Right lung (tissue), 10 donors: ENCODE results near the gene TIMM10B. TPM values are rescaled to one million over a fixed set of nuclear protein-coding genes. Genes with fewer than 3 reads are reported as not detected.

ENCODE experiments used
- DNase-seq, 2 donors: peaks; one replicate each; pipeline ENCODE4 v3.0.0-alpha.2; 2013
- long read RNA-seq, 8 donors: transcript quantifications; one replicate each; lab custom pipeline, GENCODE V29; 2026
- polyA plus RNA-seq, 5 donors: library from polyadenylated mRNA; unstranded; fragments of 120-200 nt; gene quantifications; one replicate each; pipeline versions ENCODE4 v1.2.1 to v1.2.3, GENCODE V29; 2013; ENCODE audit warnings: inconsistent platforms in 1 of 5, low replicate concordance in 1 of 5; ENCODE audit not compliant: insufficient read length in 5 of 5, insufficient read depth in 1 of 5

Gene TIMM10B
- 10 to 100 TPM; 27.2 to 33.0 (median 29.8) TPM for polyA plus RNA-seq
- long read RNA-seq, donor 1, transcript TIMM10B-201 (3 exons, 2,840 nt) = major isoform, 19 of 22 reads
- long read RNA-seq, donor 1, partial matches to known transcripts = 0 of 22 reads
- long read RNA-seq, donor 1, other reads (novel, unspliced or antisense) = 0 of 22 reads
- long read RNA-seq, donor 2, transcript TIMM10B-201 (3 exons, 2,840 nt) = major isoform, 6 of 33 reads
- long read RNA-seq, donor 2, partial matches to known transcripts = 27 of 33 reads
- long read RNA-seq, donor 2, other reads (novel, unspliced or antisense) = 0 of 33 reads
- long read RNA-seq, donor 3, transcript TIMM10B-201 (3 exons, 2,840 nt) = major isoform, 16 of 18 reads
- long read RNA-seq, donor 3, partial matches to known transcripts = 0 of 18 reads
- long read RNA-seq, donor 3, other reads (novel, unspliced or antisense) = 0 of 18 reads
- long read RNA-seq, donor 4, transcript TIMM10B-201 (3 exons, 2,840 nt) = major isoform, 13 of 14 reads
- long read RNA-seq, donor 4, partial matches to known transcripts = 0 of 14 reads
- long read RNA-seq, donor 4, other reads (novel, unspliced or antisense) = 0 of 14 reads
- long read RNA-seq, donor 5, transcript TIMM10B-201 (3 exons, 2,840 nt) = major isoform, 25 of 26 reads
- long read RNA-seq, donor 5, partial matches to known transcripts = 0 of 26 reads
- long read RNA-seq, donor 5, other reads (novel, unspliced or antisense) = 0 of 26 reads
- long read RNA-seq, donor 6, transcript TIMM10B-201 (3 exons, 2,840 nt) = major isoform, 29 of 34 reads
- long read RNA-seq, donor 6, partial matches to known transcripts = 0 of 34 reads
- long read RNA-seq, donor 6, other reads (novel, unspliced or antisense) = 0 of 34 reads
- long read RNA-seq, donor 7, transcript TIMM10B-201 (3 exons, 2,840 nt) = major isoform, 17 of 21 reads
- long read RNA-seq, donor 7, partial matches to known transcripts = 0 of 21 reads
- long read RNA-seq, donor 7, other reads (novel, unspliced or antisense) = 0 of 21 reads
- long read RNA-seq, donor 8, transcript TIMM10B-201 (3 exons, 2,840 nt) = major isoform, 6 of 7 reads
- long read RNA-seq, donor 8, partial matches to known transcripts = 0 of 7 reads
- long read RNA-seq, donor 8, other reads (novel, unspliced or antisense) = 0 of 7 reads

- peak; percentile 97 to 98 for DNase-seq
These were observed at the start of gene TIMM10B, which contains the start of gene ARFIP2 for GRCh38 chr11:6481012-6481923. TSS of gene TIMM10B (plus strand) at chr11:6481501. CDS start at chr11:6481517, 16 bp downstream. TSS of gene ARFIP2 (minus strand) at chr11:6481331. CDS start at chr11:6480421, 910 bp downstream.

DNA sequence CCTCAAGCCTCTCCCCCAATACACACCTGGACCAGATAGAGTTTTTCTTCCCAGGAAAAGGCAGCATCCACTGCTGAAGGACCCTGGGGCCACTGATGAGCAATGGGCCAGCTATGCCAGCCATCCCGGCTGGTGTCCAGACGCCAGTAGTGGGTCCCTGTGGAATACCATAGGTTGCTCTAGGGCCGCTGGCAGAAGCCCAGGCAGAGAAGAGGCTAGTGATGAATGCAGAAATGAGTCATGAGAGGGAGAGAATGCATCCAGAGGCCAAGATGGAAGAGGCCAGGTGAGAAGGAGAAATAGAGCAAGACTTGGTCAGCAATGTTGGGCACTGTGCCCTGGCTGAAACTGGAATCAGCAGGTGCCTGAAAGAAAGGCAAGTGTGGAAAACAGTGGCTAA, 49.4 kb upstream of the TIMM10B start:
- no peak for DNase-seq

DNA sequence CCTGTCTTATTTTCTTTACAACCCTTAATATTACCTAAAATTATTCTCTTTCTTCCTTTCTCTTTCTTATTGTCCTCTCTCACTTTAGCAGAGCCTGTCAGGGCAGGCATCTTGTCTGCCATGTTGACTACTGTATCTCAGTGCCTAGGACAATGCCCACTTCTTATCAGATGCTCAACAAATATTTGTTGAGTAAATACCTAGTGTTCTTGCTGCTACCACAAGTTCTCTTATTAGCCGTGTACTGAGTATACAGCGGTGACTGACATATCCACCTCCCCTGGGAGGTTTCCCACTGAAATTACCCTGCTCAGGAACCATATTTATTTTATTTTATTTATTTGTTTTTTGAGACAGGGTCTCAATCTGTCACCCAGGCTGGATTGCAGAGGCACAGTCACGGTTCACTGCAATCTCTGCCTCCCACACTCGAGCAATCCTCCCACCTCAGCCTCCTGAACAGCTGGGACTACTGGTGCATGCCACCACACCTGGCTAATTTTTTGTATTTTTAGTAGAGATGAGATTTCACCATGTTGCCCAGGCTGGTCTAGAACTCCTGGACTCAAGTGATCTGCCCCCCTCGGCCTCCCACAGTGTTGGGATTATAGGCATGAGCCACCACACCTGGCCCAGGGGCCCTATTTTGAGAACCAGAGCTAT, 47.2 kb upstream of the TIMM10B start:
- no peak for DNase-seq

DNA sequence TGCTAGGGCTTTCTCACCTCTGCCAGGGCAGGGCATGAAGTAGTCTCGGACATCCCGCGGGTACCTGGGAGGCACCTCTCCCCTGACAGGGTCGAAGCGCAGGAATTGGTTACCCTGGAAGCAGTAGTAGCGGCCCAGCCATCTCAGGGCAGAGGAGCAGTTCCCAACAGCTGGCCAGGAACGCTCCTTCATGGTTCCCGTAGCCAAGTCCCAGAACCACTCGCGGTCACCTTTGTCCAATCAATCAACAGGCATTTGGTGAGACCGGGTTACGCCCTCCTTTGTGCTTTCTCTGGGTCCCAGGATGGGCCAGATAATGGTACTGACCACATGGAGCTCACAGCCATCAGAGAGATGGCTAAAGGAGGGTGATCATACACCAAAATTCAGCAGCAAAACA, 43.9 kb upstream of the TIMM10B start:
- DNase-seq = no peak

DNA sequence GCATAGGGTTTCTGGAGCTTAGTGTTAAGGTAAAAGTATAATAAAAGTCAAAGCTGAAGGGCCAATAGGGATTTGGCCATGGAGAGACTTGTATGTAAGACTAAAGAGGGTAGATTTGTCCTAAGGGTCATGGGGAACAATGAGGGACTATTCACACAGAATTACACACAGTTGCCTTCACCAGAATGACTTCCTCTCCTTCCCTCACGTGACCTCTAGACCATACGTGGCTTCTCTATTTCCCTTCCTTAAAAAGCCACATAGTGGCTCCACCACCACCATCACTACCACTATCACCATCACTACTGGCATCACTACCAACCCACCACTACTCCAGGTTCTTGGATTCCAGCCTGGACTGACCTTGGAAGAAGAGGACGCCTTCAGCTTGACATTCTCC, 43.3 kb upstream of the TIMM10B start:
- no peak for DNase-seq

GRCh38 chr11:6438979-6439571, 42.2 kb upstream of the TIMM10B start:
- DNase-seq = peak; percentile 11 to 23

DNA sequence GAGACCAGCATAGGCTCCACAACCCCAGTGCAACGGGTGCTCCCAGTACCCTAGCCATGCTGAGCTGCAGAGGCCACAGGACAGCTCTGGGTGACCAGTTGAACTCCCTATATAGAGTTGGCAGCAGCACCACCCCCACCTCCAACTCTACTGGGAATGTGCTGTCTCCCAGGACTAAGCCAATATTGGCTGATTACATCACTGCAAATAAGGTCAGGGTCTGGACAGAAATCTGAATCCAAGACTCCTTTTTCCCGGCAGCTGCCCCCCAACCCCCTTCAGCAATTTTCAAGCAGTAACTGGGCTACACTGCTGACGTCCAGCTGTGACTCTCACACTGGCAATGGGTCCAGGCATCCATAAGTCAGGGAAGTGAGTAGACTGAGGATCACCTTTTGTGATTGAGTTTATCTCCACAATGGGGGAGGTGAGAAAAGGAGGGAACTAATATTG, 40.4 kb upstream of the TIMM10B start, which contains the start of gene HPX:
Gene HPX (minus strand): TSS at position 82 of the 453 bp plus-strand sequence. CDS start 24 bp downstream, at position 58.
- DNase-seq = no peak

DNA sequence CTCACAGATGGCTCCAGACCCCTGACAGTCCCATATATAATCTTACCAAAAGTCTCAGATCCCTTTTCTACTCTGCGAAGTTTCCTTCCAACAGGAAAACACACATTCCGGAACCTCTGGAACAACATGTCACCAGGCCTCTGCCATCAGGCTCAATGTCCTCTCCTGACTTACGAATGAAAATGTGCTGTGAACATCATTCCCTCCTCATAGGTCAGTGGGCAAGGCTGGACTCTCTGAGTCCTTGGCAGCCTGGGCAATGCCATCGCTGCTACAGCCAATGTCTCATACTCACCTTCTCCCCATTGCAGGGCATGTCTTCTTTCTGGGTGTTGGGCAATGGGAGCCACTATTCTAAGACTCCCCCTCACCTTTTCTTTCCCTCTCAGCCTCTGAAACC, 38.9 kb upstream of the TIMM10B start:
- no peak for DNase-seq

GRCh38 chr11:6443269-6444003, 37.9 kb upstream of the TIMM10B start:
- peak; percentile 19 to 22 for DNase-seq

DNA sequence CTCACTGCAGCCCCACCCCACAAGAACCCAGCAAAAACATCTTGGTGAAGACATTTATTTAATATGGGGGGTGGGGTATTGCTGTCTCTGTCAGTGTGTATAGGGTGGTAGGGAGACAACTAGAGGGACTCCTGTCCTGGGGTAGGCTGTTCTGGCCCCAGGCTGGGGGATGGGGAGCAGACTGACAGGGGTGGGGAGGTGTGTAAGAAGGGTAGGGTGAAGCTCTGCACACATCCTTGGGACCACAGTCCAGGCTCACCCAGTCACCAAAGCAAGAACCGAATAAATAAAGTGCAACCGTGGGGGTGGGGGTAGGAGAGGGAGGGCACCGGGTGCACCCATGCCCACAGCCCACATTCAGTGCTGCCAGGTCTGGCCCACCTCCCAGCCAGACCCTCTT, 32.7 kb upstream of the TIMM10B start:
- no peak for DNase-seq

GRCh38 chr11:6452219-6452618, 29.1 kb upstream of the TIMM10B start:
- no peak for DNase-seq

DNA sequence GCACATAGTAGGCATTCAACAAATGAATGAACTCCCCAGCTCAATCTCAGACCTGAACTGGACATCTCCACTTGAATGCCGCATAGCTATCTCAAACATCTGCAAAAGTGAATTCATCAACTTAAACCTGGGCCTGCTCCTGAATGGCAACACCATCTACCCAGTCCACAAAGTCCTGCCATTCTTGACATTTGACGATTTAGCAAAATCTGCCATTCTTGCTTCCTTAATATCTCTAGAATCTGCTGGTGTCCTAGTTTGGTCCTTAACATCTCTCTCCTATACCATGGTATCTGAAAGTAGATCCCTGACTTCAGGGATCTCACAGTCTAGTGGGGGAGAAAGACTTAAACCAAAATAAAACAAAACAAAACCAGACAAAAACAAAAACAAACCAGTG, 28.1 kb upstream of the TIMM10B start:
- no peak for DNase-seq

GRCh38 chr11:6455070-6455469, 26.2 kb upstream of the TIMM10B start:
- DNase-seq = no peak

DNA sequence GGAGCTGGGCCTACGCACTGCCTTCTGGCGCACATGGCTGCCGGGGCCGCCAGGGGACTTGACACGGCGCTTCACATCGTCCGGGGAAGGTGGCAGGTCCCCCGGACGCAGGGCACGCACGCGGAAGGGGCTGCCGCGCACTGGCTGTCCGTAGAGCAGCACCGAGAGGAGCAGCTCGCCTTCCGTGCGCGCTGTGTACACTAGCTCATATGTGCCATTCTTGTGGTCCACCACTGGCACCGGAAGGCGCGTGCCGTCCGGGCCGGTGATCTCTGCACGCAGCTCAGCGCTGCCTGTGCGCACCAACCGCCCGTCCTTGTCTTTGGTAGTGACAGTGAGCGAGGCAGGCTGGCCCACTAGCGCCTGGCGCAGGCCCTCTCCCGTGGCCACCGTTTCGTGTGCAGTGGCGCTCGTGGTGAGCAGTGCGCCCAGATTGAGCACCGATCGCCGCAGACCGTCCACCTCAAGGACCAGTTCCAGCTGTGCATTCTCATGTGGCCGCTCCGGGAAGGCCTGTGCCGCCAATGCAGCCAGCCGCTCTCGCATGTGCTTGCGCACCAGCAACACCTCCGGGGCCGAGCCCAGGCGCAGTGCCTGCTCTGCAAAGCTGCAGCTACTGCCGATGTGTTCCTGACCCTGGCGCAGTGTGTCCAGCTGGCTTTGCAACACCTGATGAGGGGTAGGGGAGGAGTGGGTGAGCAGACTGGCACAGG, 24.8 kb upstream of the TIMM10B start:
- no peak for DNase-seq

DNA sequence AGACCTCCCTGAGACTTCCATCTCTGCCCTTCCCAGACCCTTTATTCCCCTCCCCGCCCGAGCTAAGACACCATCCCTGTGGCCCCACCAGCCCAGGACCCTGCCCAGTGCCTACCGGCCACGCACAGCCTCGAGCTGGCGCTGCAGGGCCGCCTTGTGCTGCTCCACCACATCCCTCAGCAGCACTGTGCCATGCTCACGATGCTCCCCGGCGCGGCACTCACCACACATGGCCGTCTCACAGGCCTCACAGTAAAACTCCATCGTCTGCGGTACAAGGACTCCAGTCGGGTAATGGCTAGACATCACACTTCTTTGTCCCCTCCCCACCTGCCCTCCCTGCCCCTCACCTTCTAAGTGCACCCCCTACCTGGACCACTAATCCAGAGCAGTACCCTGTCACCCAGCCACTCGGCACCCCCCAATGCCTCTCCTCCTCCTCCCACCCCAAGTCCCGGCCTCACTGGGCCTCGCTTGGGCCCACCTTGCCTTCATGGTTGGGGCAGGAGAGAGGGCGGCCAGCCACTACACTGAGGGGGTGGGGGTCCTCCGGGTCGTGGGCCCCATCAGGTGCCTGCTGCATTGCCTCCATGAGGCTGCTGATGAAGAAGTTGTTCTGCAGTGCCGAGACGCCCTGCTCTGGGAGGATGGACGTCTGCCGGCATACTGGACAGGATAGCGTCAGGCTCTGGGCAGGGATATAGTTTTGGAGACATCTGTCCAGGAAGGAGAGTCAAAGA, 23.6 kb upstream of the TIMM10B start:
- DNase-seq = no peak

GRCh38 chr11:6458352-6459098, 22.8 kb upstream of the TIMM10B start:
- DNase-seq = no peak

DNA sequence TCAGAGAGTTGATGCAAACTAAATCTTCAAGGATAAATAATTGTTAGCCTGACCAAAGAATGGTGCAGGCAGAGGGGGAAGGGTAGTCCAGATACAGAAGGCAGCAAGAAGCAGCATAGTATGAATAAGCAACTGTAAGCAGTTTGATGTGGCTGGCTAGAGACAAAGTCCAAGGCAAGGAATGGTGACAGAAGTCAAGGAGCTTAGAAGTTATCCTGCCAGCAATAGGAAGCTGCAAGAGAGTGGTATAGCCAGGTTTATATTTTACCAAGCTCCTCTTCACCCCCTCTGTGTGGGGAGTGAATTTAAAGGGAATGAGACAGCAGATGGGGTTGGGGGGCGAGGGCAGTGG, 22.2 kb upstream of the TIMM10B start:
- no peak for DNase-seq
